Peyer's patch (tissue), 4 donors: Measurements from ENCODE around the gene TYMS. TPM values are rescaled to one million over a fixed set of nuclear protein-coding genes. Genes with fewer than 3 reads are reported as not detected.

ENCODE experiments used
- DNase-seq, 3 donors: peaks; one replicate each; pipeline ENCODE4 v3.0.0-alpha.2; 2017 to 2019
- H3K27ac ChIP-seq, 4 donors: fragments of 200-600 bp; sonication (generic); one replicate each; pipeline ENCODE4 v1.5.1; 2016 to 2019
- H3K27me3 ChIP-seq, 2 donors: fragments of 200-600 bp; sonication (generic); one replicate each; pipeline ENCODE4 v1.5.1; 2019
- H3K36me3 ChIP-seq, 3 donors: fragments of 200-600 bp; sonication (generic); one replicate each; pipeline ENCODE4 v1.5.1; 2016 to 2019
- H3K4me1 ChIP-seq, 4 donors: fragments of 200-600 bp; sonication (generic); one replicate each; pipeline ENCODE4 v1.5.1; 2016 to 2019
- H3K4me3 ChIP-seq, 4 donors: fragments of 200-600 bp; sonication (generic); 1 replicate in 3 of 4; 2 replicates in 1 of 4; pipeline ENCODE4 v1.5.1; 2016 to 2019; ENCODE audit warnings: mild to moderate bottlenecking in 1 of 4
- H3K9me3 ChIP-seq, 4 donors: fragments of 200-600 bp; sonication (generic); one replicate each; pipeline ENCODE4 v1.5.1; 2016 to 2019; ENCODE audit warnings: mild to moderate bottlenecking in 1 of 4
- CTCF ChIP-seq, 6 experiments: fragments of 450-650 bp in 4 of 6; fragments of 200-600 bp in 2 of 6; sonication (generic) in 1 of 6; IDR thresholded peaks; one replicate each; pipeline ENCODE4 v1.5.1; 2017 to 2019; ENCODE audit warnings: antibody characterized with exemption in 6 of 6, mild to moderate bottlenecking in 3 of 6, moderate library complexity in 1 of 6
- POLR2A ChIP-seq, 2 donors: fragments of 450-650 bp; IDR thresholded peaks; one replicate each; pipeline ENCODE4 v1.5.1; 2017; ENCODE audit warnings: antibody characterized with exemption in 2 of 2, mild to moderate bottlenecking in 2 of 2, moderate library complexity in 2 of 2
- total RNA-seq, 4 donors: library from RNA; depleted of rRNA; stranded (reverse); fragments of >200 nt; gene quantifications; one replicate each; pipeline ENCODE4 v1.1.0, GENCODE V29; 2016

The TYMS gene
- total RNA-seq, 4 donors from 2014 or later, result 6.7 to 71.8 (median 11.7) TPM

- DNase-seq, result no peak
- Histone ChIP-seq H3K4me3 (no peak overlapping the region), H3K27ac (no peak overlapping the region), H3K4me1 (no peaks in the 10 kb centered on the region), H3K36me3 (no peaks in the 10 kb centered on the region), H3K27me3 (no peaks in the 10 kb centered on the region), H3K9me3 (no peaks in the 10 kb centered on the region)
- TF ChIP-seq CTCF (IDR thresholded peaks at IDR 0.05) (no peak), POLR2A (IDR thresholded peaks at IDR 0.05) (no peak)
These were observed 10.1 kb upstream of the TYMS start for GRCh38 chr18:647304-647703.

DNA sequence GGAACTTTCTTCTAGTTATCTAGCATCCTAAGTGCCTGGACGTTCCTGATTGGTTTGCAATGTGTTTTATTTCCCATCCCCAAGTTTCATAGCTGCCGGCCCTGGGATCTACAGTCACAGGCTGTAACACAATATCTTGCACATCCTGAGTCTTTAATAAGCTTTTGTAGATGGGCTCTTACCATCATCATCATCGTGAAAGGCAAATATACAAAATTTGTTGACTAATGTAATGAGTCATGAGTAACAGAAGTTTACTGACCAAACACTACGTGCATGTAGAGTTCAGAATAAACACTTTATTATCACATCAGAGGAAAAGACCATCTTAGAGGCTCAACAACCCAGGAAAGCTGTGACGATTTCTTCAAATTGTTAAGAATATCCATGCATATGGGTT is 8.1 kb upstream of the TYMS start:
- no peak for DNase-seq
- no peak overlapping the region for H3K27ac ChIP-seq
- no peak overlapping the region for H3K4me3 ChIP-seq
- TF ChIP-seq CTCF (IDR thresholded peaks at IDR 0.05), result no peak
- no peaks in the 10 kb centered on the region for H3K27me3 ChIP-seq
- no peaks in the 10 kb centered on the region for H3K36me3 ChIP-seq
- H3K9me3 ChIP-seq, result no peaks in the 10 kb centered on the region
- H3K4me1 ChIP-seq, result no peaks in the 10 kb centered on the region

DNA sequence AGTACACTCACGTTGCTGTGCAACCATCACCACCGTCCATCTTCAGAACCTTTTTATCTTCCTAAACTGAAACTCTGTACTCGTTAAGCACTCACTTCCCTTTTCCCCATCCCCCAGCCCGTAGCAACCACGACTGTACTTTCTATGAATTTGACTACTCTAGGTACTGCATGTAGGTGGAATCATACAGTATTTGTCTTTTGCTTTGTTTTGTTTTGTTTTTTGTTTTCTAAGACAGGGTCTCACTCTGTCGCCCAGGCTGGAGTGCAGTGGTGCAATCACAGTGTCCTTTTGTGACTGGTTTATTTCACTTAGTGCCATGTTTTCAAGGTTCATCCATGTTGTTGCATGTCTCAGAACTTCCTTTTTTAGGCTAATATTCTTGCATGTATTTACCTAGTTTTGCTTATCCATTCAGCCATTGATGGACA is 7.0 kb upstream of the TYMS start:
- no peak overlapping the region for H3K4me3 ChIP-seq
- no peaks in the 10 kb centered on the region for H3K9me3 ChIP-seq
- H3K4me1 ChIP-seq, result no peaks in the 10 kb centered on the region
- DNase-seq, result no peak
- no peak for TF ChIP-seq POLR2A (IDR thresholded peaks at IDR 0.05)
- no peak for TF ChIP-seq CTCF (IDR thresholded peaks at IDR 0.05)
- no peaks in the 10 kb centered on the region for H3K36me3 ChIP-seq
- H3K27ac ChIP-seq, result no peak overlapping the region
- no peaks in the 10 kb centered on the region for H3K27me3 ChIP-seq

- H3K4me3 ChIP-seq, result no peak overlapping the region
- TF ChIP-seq POLR2A (IDR thresholded peaks at IDR 0.05) (no peak), CTCF (IDR thresholded peaks at IDR 0.05) (no peak)
- no peaks in the 10 kb centered on the region for H3K9me3 ChIP-seq
These were observed 5.3 kb upstream of the TYMS start for GRCh38 chr18:652131-652530.

GRCh38 chr18:653512-653911 is 3.9 kb upstream of the TYMS start:
- TF ChIP-seq POLR2A (IDR thresholded peaks at IDR 0.05) (no peak), CTCF (IDR thresholded peaks at IDR 0.05) (no peak)
- H3K27me3 ChIP-seq, result no peaks in the 10 kb centered on the region
- no peaks in the 10 kb centered on the region for H3K9me3 ChIP-seq
- H3K36me3 ChIP-seq, result no peaks in the 10 kb centered on the region
- no peak overlapping the region for H3K4me3 ChIP-seq
- DNase-seq, result no peak
- peaks cover 0 to 2% (median under 1%) of the 10 kb centered on the region in 4 donors for H3K4me1 ChIP-seq
- H3K27ac ChIP-seq, result no peak overlapping the region

More at GRCh38 chr18:652131-652530, 5.3 kb upstream of the TYMS start:
- H3K27ac ChIP-seq, result no peak overlapping the region
- H3K27me3 ChIP-seq, result no peaks in the 10 kb centered on the region
- no peak for DNase-seq
- H3K4me1 ChIP-seq, result no peaks in the 10 kb centered on the region
- no peaks in the 10 kb centered on the region for H3K36me3 ChIP-seq

DNA sequence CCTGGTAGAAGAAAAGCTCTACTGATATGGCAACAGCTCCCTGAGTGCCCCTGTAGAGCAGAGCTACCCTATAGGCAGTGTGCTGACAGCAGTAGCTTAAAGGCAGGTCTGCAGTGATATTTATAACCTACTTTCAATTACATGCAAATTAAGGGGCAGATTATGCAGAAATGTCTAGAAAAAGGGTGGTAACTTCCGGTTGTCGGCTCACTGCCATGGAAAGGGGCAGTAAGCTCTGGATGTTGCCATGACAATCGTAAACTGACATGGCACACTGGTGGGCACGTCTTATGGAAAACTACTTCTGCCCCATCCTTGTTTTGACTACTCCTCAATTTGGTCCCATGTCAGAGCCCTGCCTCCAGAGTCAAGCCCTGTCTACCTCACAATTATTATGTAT is 2.9 kb upstream of the TYMS start:
- peaks cover 0 to 6% (median 3%) of the 10 kb centered on the region in 4 donors for H3K4me1 ChIP-seq
- H3K9me3 ChIP-seq, result no peaks in the 10 kb centered on the region
- H3K27ac ChIP-seq, result no peak overlapping the region
- DNase-seq, result no peak
- no peaks in the 10 kb centered on the region for H3K27me3 ChIP-seq
- TF ChIP-seq POLR2A (IDR thresholded peaks at IDR 0.05) (no peak), CTCF (IDR thresholded peaks at IDR 0.05) (no peak)
- H3K4me3 ChIP-seq, result no peak overlapping the region
- H3K36me3 ChIP-seq, result no peaks in the 10 kb centered on the region
